ENCODE data around the gene KIAA0232. TPM values are rescaled to one million over a fixed set of nuclear protein-coding genes. Genes with fewer than 3 reads are reported as not detected.

Gene KIAA0232
- total and polyA plus RNA-seq, 2 of the 8 experiments (the other 6 are each of a cell fraction or from before 2014, with no cell fraction given), result 5.6 to 23.3 TPM

- Histone ChIP-seq H3K27me3 (replicated peaks in 1 of 4; ENCODE audit: control insufficient read depth in 3 of 4, extremely low read depth in 1 of 4, insufficient read depth in 3 of 4, low read length in 3 of 4) (no peaks in the 10 kb centered on the region), H3K4me3 (ENCODE audit: extremely low read depth in 1 of 4, insufficient read depth in 2 of 4, low read depth in 3 of 4, low read length in 4 of 4) (no peak overlapping the region), H4K91ac (replicated peaks; ENCODE audit: insufficient read length, low read length) (no peak overlapping the region), H2AFZ (ENCODE audit: low read length) (no peak overlapping the region), H3K4me2 (ENCODE audit: insufficient read depth in 1 of 2, low read depth in 2 of 2, low read length in 2 of 2) (no peak overlapping the region), H3K9ac (replicated peaks in 1 of 4; ENCODE audit: extremely low read depth in 1 of 4, low read depth in 3 of 4, low read length in 3 of 4) (no peak overlapping the region), H3K56ac (replicated peaks; ENCODE audit: insufficient read length, low read depth, low read length) (no peak overlapping the region), H3K9me3 (ENCODE audit: insufficient read depth in 2 of 2, low read depth in 1 of 2, low read length in 1 of 2) (peaks cover 0 to 3% of the 10 kb centered on the region in 2 experiments; a peak in 1 of 4 replicates), H3K79me1 (ENCODE audit: low read depth, low read length) (no peaks in the 10 kb centered on the region), H2BK12ac (ENCODE audit: low read depth, low read length) (no peak overlapping the region), H4K8ac (ENCODE audit: extremely low read depth, insufficient read depth, low read length) (no peak overlapping the region), H4K20me1 (replicated peaks in 1 of 2; ENCODE audit: control insufficient read depth in 1 of 2, insufficient read depth in 2 of 2, low read length in 2 of 2) (no peaks in the 10 kb centered on the region), H3K23me2 (ENCODE audit: low read depth, low read length) (no peaks in the 10 kb centered on the region), H3K36me3 (ENCODE audit: control insufficient read depth in 2 of 4, insufficient read depth in 4 of 4, low read length in 3 of 4) (no peaks in the 10 kb centered on the region), H2BK120ac (replicated peaks; ENCODE audit: low read depth, low read length) (no peak overlapping the region), H3K79me2 (ENCODE audit: control insufficient read depth in 1 of 2, insufficient read depth in 2 of 2, low read length in 2 of 2) (no peaks in the 10 kb centered on the region), H3K4me1 (replicated peaks in 1 of 4; ENCODE audit: control insufficient read depth in 3 of 4, insufficient read depth in 4 of 4, low read length in 3 of 4) (no peaks in the 10 kb centered on the region), H4K5ac (ENCODE audit: insufficient read length, low read depth, low read length) (no peak overlapping the region), H3K4ac (replicated peaks; ENCODE audit: insufficient read length, low read depth, low read length) (no peak overlapping the region), H2BK20ac (ENCODE audit: low read length) (no peak overlapping the region), H3K18ac (ENCODE audit: extremely low read depth, low read length) (no peak overlapping the region), H2BK5ac (ENCODE audit: low read depth, low read length) (no peak overlapping the region), H3K23ac (ENCODE audit: insufficient read length) (no peak overlapping the region), H3K27ac (ENCODE audit: low read depth, low read length) (no peak overlapping the region), H2BK15ac (ENCODE audit: low read length) (no peak overlapping the region), H2AK5ac (ENCODE audit: low read depth, low read length) (no peak overlapping the region), H3K14ac (ENCODE audit: insufficient read length) (no peak overlapping the region)
- ChIA-PET CTCF (ENCODE audit: partially characterized antibody) (no interaction called here), POLR2A (ENCODE audit: partially characterized antibody) (no interaction called here)
- WGBS, 2 experiments (ENCODE audit: extremely low coverage in 1 of 2, insufficient coverage in 1 of 2, insufficient read length in 1 of 2, insufficient replicate concordance in 2 of 2, low coverage in 1 of 2, low lambda C conversion rate in 2 of 2, missing lambda C conversion rate in 1 of 2), result 91% methylated on average over 4 of the region's 4 CpGs; no CpG with 5 or more reads in 1 of the 2 experiments
- FAIRE-seq (no peak), DNase-seq (ENCODE audit: low read depth in 1 of 2, low spot score in 2 of 2) (no peak)
- TF ChIP-seq TBP (IDR thresholded peaks at IDR 0.05; ENCODE audit: low read depth, low read length) (no peak), HDAC2 (IDR thresholded peaks at IDR 0.05; ENCODE audit: borderline replicate concordance in 1 of 2, low read depth in 2 of 2, low read length in 2 of 2) (no peak)
Measured at GRCh38 chr4:6739920-6740319, 42.6 kb upstream of the KIAA0232 start.

Data from H1 (cell line).